ENCODE data around the gene DNMT3A. TPM values are rescaled to one million over a fixed set of nuclear protein-coding genes. Genes with fewer than 3 reads are reported as not detected.

DNMT3A gene
- total RNA-seq, 1 donor from 2014 or later: 80.2 TPM

GRCh38 chr2:25386971-25387875 lies 45.5 kb upstream of the DNMT3A start:
- H3K4me1 Mint-ChIP-seq (ENCODE audit: unreplicated experiment): no peaks in the 10 kb centered on the region
- H3K27ac Mint-ChIP-seq (ENCODE audit: unreplicated experiment): no peak overlapping the region
- H3K9me3 Mint-ChIP-seq (ENCODE audit: unreplicated experiment): no peaks in the 10 kb centered on the region
- H3K36me3 Mint-ChIP-seq (ENCODE audit: unreplicated experiment): peaks cover 20% of the 10 kb centered on the region
- no peak overlapping the region for H3K4me3 Mint-ChIP-seq (ENCODE audit: unreplicated experiment)
- H3K27me3 Mint-ChIP-seq (ENCODE audit: unreplicated experiment): no peaks in the 10 kb centered on the region
- DNase-seq (ENCODE audit: extremely low spot score, unreplicated experiment): no peak
- no peak for TF ChIP-seq CTCF (IDR thresholded peaks at IDR 0.05)

DNA sequence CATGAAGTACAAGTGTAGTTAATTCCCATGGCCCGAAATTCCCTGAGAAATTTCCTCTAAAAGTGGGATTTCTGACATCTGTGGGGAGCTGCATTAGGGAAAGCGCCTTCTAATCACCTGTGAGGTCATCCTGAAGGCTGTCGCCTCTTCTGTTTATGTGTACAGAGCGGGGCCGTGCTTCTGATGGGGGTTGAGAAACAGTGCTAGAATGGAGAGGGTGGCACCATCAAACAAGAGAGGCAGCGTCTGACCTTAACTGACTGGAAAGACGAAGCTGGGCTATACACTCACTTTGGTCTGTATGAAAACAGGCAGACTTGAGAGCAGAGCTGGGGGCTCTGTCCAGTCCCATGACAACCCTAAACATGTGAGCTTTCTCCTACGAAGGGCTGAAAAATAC lies 44.2 kb upstream of the DNMT3A start:
- H3K27ac Mint-ChIP-seq (ENCODE audit: unreplicated experiment): no peak overlapping the region
- no peak for TF ChIP-seq CTCF (IDR thresholded peaks at IDR 0.05)
- H3K4me3 Mint-ChIP-seq (ENCODE audit: unreplicated experiment): no peak overlapping the region
- H3K27me3 Mint-ChIP-seq (ENCODE audit: unreplicated experiment): no peaks in the 10 kb centered on the region
- no peak for DNase-seq (ENCODE audit: extremely low spot score, unreplicated experiment)
- no peaks in the 10 kb centered on the region for H3K4me1 Mint-ChIP-seq (ENCODE audit: unreplicated experiment)
- no peaks in the 10 kb centered on the region for H3K9me3 Mint-ChIP-seq (ENCODE audit: unreplicated experiment)
- H3K36me3 Mint-ChIP-seq (ENCODE audit: unreplicated experiment): peaks cover 20% of the 10 kb centered on the region

DNA sequence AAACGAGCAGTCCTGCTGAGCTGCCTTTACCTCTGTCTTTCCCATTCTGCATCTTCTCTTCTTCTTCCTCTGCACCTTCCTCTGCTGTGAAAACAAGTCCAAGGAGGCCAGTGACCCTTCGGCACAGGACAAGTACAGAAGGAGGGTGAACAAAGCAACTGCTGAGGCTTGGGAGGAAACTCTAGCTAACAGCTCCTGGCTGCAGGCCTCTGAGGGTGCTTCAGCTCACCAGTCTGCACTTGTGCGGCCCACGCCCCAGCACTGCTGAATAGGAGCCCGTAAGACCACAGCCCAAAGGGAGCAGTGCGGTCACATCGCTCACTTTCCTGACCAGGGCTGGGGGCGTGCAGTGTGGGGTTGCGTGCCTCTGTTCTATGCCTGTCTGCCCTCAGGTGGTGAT lies 42.1 kb upstream of the DNMT3A start:
- no peak for TF ChIP-seq CTCF (IDR thresholded peaks at IDR 0.05)
- DNase-seq (ENCODE audit: extremely low spot score, unreplicated experiment): no peak
- Mint-ChIP-seq H3K9me3 (ENCODE audit: unreplicated experiment) (no peaks in the 10 kb centered on the region), H3K27ac (ENCODE audit: unreplicated experiment) (no peak overlapping the region), H3K4me1 (ENCODE audit: unreplicated experiment) (no peaks in the 10 kb centered on the region), H3K4me3 (ENCODE audit: unreplicated experiment) (no peak overlapping the region), H3K27me3 (ENCODE audit: unreplicated experiment) (no peaks in the 10 kb centered on the region), H3K36me3 (ENCODE audit: unreplicated experiment) (peaks cover 20% of the 10 kb centered on the region)

- no peak overlapping the region for H3K27ac Mint-ChIP-seq (ENCODE audit: unreplicated experiment)
- no peak overlapping the region for H3K4me3 Mint-ChIP-seq (ENCODE audit: unreplicated experiment)
- no peaks in the 10 kb centered on the region for H3K9me3 Mint-ChIP-seq (ENCODE audit: unreplicated experiment)
- H3K36me3 Mint-ChIP-seq (ENCODE audit: unreplicated experiment): peaks cover 4% of the 10 kb centered on the region
- peaks cover 9% of the 10 kb centered on the region for H3K4me1 Mint-ChIP-seq (ENCODE audit: unreplicated experiment)
- DNase-seq (ENCODE audit: extremely low spot score, unreplicated experiment): no peak
- no peak for TF ChIP-seq CTCF (IDR thresholded peaks at IDR 0.05)
- H3K27me3 Mint-ChIP-seq (ENCODE audit: unreplicated experiment): no peaks in the 10 kb centered on the region
Measured at GRCh38 chr2:25381502-25381901, 39.8 kb upstream of the DNMT3A start.

GRCh38 chr2:25380586-25381375 lies 39.1 kb upstream of the DNMT3A start:
- peaks cover 14% of the 10 kb centered on the region for H3K4me1 Mint-ChIP-seq (ENCODE audit: unreplicated experiment)
- no peak overlapping the region for H3K27ac Mint-ChIP-seq (ENCODE audit: unreplicated experiment)
- no peak for TF ChIP-seq CTCF (IDR thresholded peaks at IDR 0.05)
- no peak for DNase-seq (ENCODE audit: extremely low spot score, unreplicated experiment)
- H3K9me3 Mint-ChIP-seq (ENCODE audit: unreplicated experiment): no peaks in the 10 kb centered on the region
- no peak overlapping the region for H3K4me3 Mint-ChIP-seq (ENCODE audit: unreplicated experiment)
- no peaks in the 10 kb centered on the region for H3K36me3 Mint-ChIP-seq (ENCODE audit: unreplicated experiment)
- no peaks in the 10 kb centered on the region for H3K27me3 Mint-ChIP-seq (ENCODE audit: unreplicated experiment)

All from osteocyte (in vitro differentiated cells).